PC-3 (cell line): ENCODE results near the gene RYK. TPM values are rescaled to one million over a fixed set of nuclear protein-coding genes. Genes with fewer than 3 reads are reported as not detected.
A peak's percentile ranks its signal among the peaks of the same experiment; 100 is the strongest.

Experiments used
- ATAC-seq: fragments of 200-7000 bp; cut with Tn5 transposase; 2 replicates; pipeline ENCODE4 v1.9.1; 2020; ENCODE audit warnings: mild to moderate bottlenecking, moderate library complexity
- BruUV-seq: library from RNA; stranded (reverse); fragments of 400-500 nt; replicated peaks from 2 replicates; lab custom pipeline; 2021; lab: Mats Ljungman, UMichigan
- CTCF ChIA-PET: fragments of 300-600 bp; sonication (Branson Sonifier 250); formaldehyde crosslinking; loops from one replicate; lab custom pipeline; 2022; ENCODE audit warnings: antibody characterized with exemption; lab: Charles Lee
- POLR2A ChIA-PET: fragments of 300-600 bp; sonication (Branson Sonifier 250); formaldehyde crosslinking; loops from one replicate; lab custom pipeline; 2022; ENCODE audit warnings: antibody characterized with exemption; ENCODE audit not compliant: unreplicated experiment; lab: Charles Lee
- DNase-seq: peaks from one replicate; pipeline ENCODE4 v3.0.0-alpha.2; 2015
- H2AFZ ChIP-seq: fragments of 300-600 bp; sonication (generic); 2 replicates; pipeline ENCODE4 v1.6.0; 2016; ENCODE audit warnings: antibody characterized with exemption, low read length
- H3F3A ChIP-seq: fragments of 300-600 bp; sonication (generic); one replicate; pipeline ENCODE4 v1.6.0; 2017; ENCODE audit warnings: antibody characterized with exemption, low read length, control low read depth, mild to moderate bottlenecking; ENCODE audit not compliant: unreplicated experiment
- H3K27ac ChIP-seq: fragments of 300-600 bp; sonication (generic); 2 replicates; pipeline ENCODE4 v1.5.1; 2016; ENCODE audit warnings: mild to moderate bottlenecking, low read length
- H3K27me3 ChIP-seq: fragments of 300-600 bp; sonication (generic); 2 replicates; pipeline ENCODE4 v1.6.1; 2016; ENCODE audit warnings: low read length, mixed read lengths
- H3K36me3 ChIP-seq: fragments of 300-600 bp; sonication (generic); 2 replicates; pipeline ENCODE4 v1.6.1; 2016; ENCODE audit warnings: low read depth, mixed run types, low read length, mixed read lengths
- H3K4me1 ChIP-seq: fragments of 300-600 bp; sonication (generic); 2 replicates; pipeline ENCODE4 v1.5.1; 2016; ENCODE audit warnings: low read length; ENCODE audit not compliant: insufficient read depth
- H3K4me2 ChIP-seq: fragments of 300-600 bp; sonication (generic); 2 replicates; pipeline ENCODE4 v1.6.0; 2016; ENCODE audit warnings: low read length
- H3K4me3 ChIP-seq: fragments of 300-600 bp; sonication (generic); 2 replicates; pipeline ENCODE4 v1.5.1; 2016; ENCODE audit warnings: mild to moderate bottlenecking, low read length, mixed read lengths
- H3K79me2 ChIP-seq: fragments of 300-600 bp; sonication (generic); 2 replicates; pipeline ENCODE4 v1.6.1; 2017; ENCODE audit warnings: low read length, mixed read lengths
- H3K9ac ChIP-seq: fragments of 300-600 bp; sonication (generic); 2 replicates; pipeline ENCODE4 v1.6.0; 2016; ENCODE audit warnings: mild to moderate bottlenecking, low read length
- H3K9me2 ChIP-seq: fragments of 300-600 bp; sonication (generic); replicated peaks from 2 replicates; pipeline ENCODE4 v1.6.1; 2016; ENCODE audit warnings: mixed run types, low read length, mixed read lengths
- H3K9me3 ChIP-seq: fragments of 300-600 bp; sonication (generic); 2 replicates; pipeline ENCODE4 v1.6.1; 2016; ENCODE audit warnings: low read length, mixed read lengths
- H4K20me1 ChIP-seq: fragments of 300-600 bp; sonication (generic); 2 replicates; pipeline ENCODE4 v1.6.1; 2016; ENCODE audit warnings: low read length, mixed read lengths
- CTCF ChIP-seq: fragments of 300-600 bp; sonication (generic); conservative IDR thresholded peaks from 2 replicates; pipeline ENCODE4 v1.5.1; 2017; ENCODE audit warnings: antibody characterized with exemption, low read depth, mild to moderate bottlenecking, low read length
- EZH2 ChIP-seq: fragments of 300-600 bp; sonication (generic); IDR thresholded peaks from one replicate; pipeline ENCODE4 v1.6.1; 2017; ENCODE audit warnings: antibody characterized with exemption, mild to moderate bottlenecking, low read length; ENCODE audit not compliant: unreplicated experiment
- EZH2phosphoT487 ChIP-seq: fragments of 300-600 bp; sonication (generic); IDR thresholded peaks from 2 replicates; pipeline ENCODE4 v1.6.1; 2018; ENCODE audit warnings: mild to moderate bottlenecking, antibody characterized with exemption, low read length, borderline replicate concordance
- intact Hi-C: fragments of 100-400 bp; cut with micrococcal nuclease; formaldehyde crosslinking; loops from 2 replicates; pipeline ENCODE4 v1.9.0; 2023
- total RNA-seq: library from RNA; depleted of rRNA; stranded (reverse); fragments of >200 nt; gene quantifications from 2 replicates; pipeline ENCODE4 v1.2.3, GENCODE V29; 2014

The RYK gene
- total RNA-seq, 1 experiment from 2014 or later: 47.2 TPM

DNA sequence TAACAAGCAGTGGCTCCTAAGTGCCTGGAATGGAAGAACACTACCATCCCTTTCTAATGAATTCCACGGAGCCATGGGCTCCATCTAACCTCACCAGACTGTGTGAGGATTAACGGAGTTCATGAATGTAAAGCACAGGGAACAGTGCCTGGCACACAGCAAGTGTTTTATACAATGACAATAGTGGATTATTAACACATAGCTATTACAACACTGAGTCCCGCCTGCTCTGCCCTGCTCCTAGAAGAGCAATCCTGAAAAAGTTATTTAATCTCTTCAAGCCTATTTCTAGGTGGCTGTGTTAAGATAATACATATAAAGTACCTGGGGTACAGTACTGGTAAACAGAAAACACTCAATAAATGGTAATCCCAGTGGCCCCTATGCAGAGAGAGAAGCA is 51.4 kb downstream of the RYK start:
- ATAC-seq (no peak), DNase-seq (no peak)
- no peak overlapping the region for H3K9ac ChIP-seq
- no peaks in the 10 kb centered on the region for H3K9me3 ChIP-seq
- CTCF ChIA-PET: interaction anchor here (0.5 kb wide), 1 partner anchor 147 kb away, joined by 3 read pairs; no protein-coding TSS in a partner anchor
- intact Hi-C loops: loop anchor here (5.0 kb wide), 3 partner anchors 108 to 293 kb away; no protein-coding TSS in a partner anchor
- no TSS peak for BruUV-seq
- TF ChIP-seq EZH2 (no peak), CTCF (no peak), EZH2phosphoT487 (no peak)
- H3K4me1 ChIP-seq: peaks cover 22% of the 10 kb centered on the region
- H3K9me2 ChIP-seq: no peaks in the 10 kb centered on the region
- H3K4me2 ChIP-seq: no peak overlapping the region
- no peaks in the 10 kb centered on the region for H3K27me3 ChIP-seq
- H3K4me3 ChIP-seq: no peak overlapping the region
- H2AFZ ChIP-seq: no peak overlapping the region
- H3K27ac ChIP-seq: no peak overlapping the region
- H3K36me3 ChIP-seq: peaks cover 13% of the 10 kb centered on the region; the same call in 1 of the 2 replicates
- no peaks in the 10 kb centered on the region for H4K20me1 ChIP-seq
- POLR2A ChIA-PET: no interaction called here
- H3F3A ChIP-seq: no peaks in the 10 kb centered on the region
- no peaks in the 10 kb centered on the region for H3K79me2 ChIP-seq

- Histone ChIP-seq H3K27me3 (no peaks in the 10 kb centered on the region), H3K79me2 (no peaks in the 10 kb centered on the region), H3K36me3 (peaks cover 17% of the 10 kb centered on the region), H3K4me1 (peaks cover 22% of the 10 kb centered on the region), H3K9ac (no peak overlapping the region), H3K4me3 (no peak overlapping the region), H2AFZ (no peak overlapping the region), H3F3A (no peaks in the 10 kb centered on the region), H3K27ac (no peak overlapping the region), H3K9me2 (no peaks in the 10 kb centered on the region), H3K4me2 (no peak overlapping the region), H4K20me1 (no peaks in the 10 kb centered on the region), H3K9me3 (no peaks in the 10 kb centered on the region)
- TF ChIP-seq EZH2phosphoT487 (no peak), EZH2 (no peak), CTCF (no peak)
- intact Hi-C loops: loop anchor here (5.0 kb wide), 3 partner anchors 109 to 294 kb away; no protein-coding TSS in a partner anchor
- ChIA-PET POLR2A (no interaction called here), CTCF (interaction anchor here (1.0 kb wide), 2 partner anchors 13 to 18 kb away, joined by 3 to 6 read pairs; no protein-coding TSS in a partner anchor)
- DNase-seq: no peak
- BruUV-seq: no TSS peak
- no peak for ATAC-seq
Observed at GRCh38 chr3:134198414-134198813, 52.2 kb downstream of the RYK start.

- Histone ChIP-seq H3K36me3 (peaks cover 17% of the 10 kb centered on the region), H3F3A (no peaks in the 10 kb centered on the region), H4K20me1 (no peaks in the 10 kb centered on the region), H3K4me1 (peaks cover 20% of the 10 kb centered on the region), H3K4me3 (no peak overlapping the region), H3K9me2 (no peaks in the 10 kb centered on the region), H3K27ac (no peak overlapping the region), H2AFZ (no peak overlapping the region), H3K79me2 (no peaks in the 10 kb centered on the region), H3K4me2 (no peak overlapping the region), H3K27me3 (no peaks in the 10 kb centered on the region), H3K9me3 (no peaks in the 10 kb centered on the region), H3K9ac (no peak overlapping the region)
- TF ChIP-seq EZH2 (no peak), EZH2phosphoT487 (no peak), CTCF (peak; percentile 77)
- ChIA-PET POLR2A (no interaction called here), CTCF (interaction anchor here (0.7 to 1.0 kb wide), 3 partner anchors 14 to 102 kb away, joined by 3 to 6 read pairs (median 3); no protein-coding TSS in a partner anchor)
- ATAC-seq (peak; percentile 48), DNase-seq (peak; percentile 72)
- intact Hi-C loops: loop anchor here (1.0 to 5.0 kb wide), 4 partner anchors 15 to 295 kb away; no protein-coding TSS in a partner anchor
- no TSS peak for BruUV-seq
Observed at GRCh38 chr3:134197681-134198261, 52.9 kb downstream of the RYK start.
